K562 (cell line): ENCODE measurements around the gene SLC2A9.

ENCODE experiments used
- ARID3A ChIP-seq: IDR thresholded peaks from 2 replicates; pipeline ENCODE4 v1.6.1; 2012; ENCODE audit warnings: low read depth, low read length, improper control_type of control experiment, borderline replicate concordance
- BRD4 ChIP-seq: fragments of 200-600 bp; sonication (generic); IDR thresholded peaks from 2 replicates; pipeline ENCODE4 v1.6.1; 2017; ENCODE audit warnings: inconsistent platforms
- CREM ChIP-seq: IDR thresholded peaks from 2 replicates; pipeline ENCODE4 v1.6.1; 2014; ENCODE audit warnings: antibody characterized with exemption, low read depth
- NCOA4 ChIP-seq: fragments of 450-650 bp; IDR thresholded peaks from 2 replicates; pipeline ENCODE4 v1.6.1; 2018; ENCODE audit warnings: mild to moderate bottlenecking; ENCODE audit not compliant: partially characterized antibody
- RCOR1 ChIP-seq, 2 experiments: IDR thresholded peaks; 2 replicates each; pipeline ENCODE4 v1.6.1; 2012; ENCODE audit warnings: low read depth in 2 of 2, low read length in 2 of 2, borderline replicate concordance in 1 of 2, improper control_type of control experiment in 1 of 2

GRCh38 chr4:9811806-9812205 lies 209.5 kb downstream of the SLC2A9 start:
- no peak for TF ChIP-seq ARID3A
- no peak for TF ChIP-seq RCOR1 (IDR thresholded peaks at IDR 0.05; ENCODE audit: borderline replicate concordance in 1 of 2, low read depth in 2 of 2, low read length in 2 of 2)
- no peak for TF ChIP-seq CREM
- TF ChIP-seq BRD4: no peak
- no peak for TF ChIP-seq NCOA4
